ENCODE data around the gene RNF217.

The RNF217 gene

DNA sequence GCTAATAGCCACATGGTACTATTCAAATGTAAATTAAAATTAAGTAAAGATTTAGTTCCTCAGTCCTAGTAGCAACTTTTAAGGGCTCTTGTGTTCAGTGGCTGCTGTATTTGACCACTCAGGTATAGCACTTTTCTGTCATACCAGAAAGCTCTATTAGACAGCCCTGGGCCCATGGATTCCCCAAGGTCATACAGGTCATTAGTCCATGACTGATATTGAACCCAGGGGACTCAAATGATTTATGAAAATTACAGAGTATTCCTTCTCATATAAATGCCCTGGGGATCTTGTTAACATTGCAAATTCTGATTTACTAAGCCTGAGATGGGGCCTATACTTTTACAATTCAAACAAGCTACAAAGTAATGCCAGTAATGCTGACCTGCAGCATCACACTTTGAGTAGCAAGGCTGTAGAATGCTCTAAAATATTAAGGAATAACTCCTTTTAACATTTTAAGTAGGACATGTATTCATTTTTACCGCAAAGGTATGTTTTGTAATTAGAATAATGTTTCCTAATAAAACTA lies 29.6 kb downstream of the RNF217 start:
- DNase-seq = no peak

DNA sequence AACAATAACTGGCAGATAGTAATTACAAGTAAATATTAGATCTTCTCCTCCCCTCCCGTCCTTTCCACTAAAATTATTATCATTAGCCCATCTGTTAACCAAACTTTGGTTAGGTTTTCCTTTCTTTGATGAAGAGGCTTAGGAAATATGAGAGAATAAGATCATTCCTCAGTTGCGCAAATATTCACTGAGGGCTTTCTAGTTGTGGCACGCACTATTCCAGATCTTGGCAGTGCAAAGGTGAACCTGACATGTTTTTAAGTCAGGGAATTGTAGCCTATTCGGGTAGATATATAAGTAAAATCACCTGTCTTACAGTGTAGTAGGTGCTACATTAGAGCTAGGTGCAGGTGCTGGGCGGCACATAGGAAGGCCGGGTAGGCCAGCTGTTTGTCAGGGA lies 31.1 kb downstream of the RNF217 start:
- no peak for DNase-seq

DNA sequence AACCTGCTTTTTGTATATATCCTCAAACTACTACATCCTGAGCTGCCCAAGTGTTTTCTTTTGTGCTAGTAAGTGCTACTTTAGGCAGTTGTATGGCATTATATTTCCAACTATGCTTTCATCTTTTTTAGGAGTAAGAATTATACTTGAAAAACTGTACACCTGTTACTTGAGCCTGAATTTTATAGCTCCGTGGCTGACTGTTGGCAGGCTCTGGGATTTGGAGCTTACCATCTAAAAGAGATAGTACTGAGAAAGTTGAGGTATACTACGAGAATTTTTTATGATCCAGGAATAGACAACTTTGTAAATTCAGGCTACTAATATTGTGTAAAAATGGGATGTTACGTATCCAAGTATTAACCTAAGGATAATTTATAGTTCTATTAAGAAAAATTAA lies 32.4 kb downstream of the RNF217 start:
- DNase-seq = no peak

DNA sequence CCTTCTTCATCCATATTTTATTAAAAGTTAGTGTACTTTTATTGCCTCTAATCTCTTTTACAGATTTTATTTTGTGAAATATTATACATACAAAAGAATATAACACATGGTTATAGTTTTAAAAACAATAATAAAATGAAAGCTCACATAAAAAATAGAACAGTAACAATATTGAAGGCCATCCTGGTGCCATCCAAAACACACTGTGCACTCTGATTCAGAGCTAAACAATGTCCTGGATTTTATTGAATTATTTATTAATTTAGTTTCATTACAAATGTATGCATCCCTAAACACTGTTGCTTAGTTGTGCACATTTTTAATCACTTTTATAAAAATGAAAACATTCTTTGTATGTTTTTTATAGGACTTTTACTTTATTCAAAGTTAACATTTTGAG lies 32.9 kb downstream of the RNF217 start:
- no peak for DNase-seq

DNA sequence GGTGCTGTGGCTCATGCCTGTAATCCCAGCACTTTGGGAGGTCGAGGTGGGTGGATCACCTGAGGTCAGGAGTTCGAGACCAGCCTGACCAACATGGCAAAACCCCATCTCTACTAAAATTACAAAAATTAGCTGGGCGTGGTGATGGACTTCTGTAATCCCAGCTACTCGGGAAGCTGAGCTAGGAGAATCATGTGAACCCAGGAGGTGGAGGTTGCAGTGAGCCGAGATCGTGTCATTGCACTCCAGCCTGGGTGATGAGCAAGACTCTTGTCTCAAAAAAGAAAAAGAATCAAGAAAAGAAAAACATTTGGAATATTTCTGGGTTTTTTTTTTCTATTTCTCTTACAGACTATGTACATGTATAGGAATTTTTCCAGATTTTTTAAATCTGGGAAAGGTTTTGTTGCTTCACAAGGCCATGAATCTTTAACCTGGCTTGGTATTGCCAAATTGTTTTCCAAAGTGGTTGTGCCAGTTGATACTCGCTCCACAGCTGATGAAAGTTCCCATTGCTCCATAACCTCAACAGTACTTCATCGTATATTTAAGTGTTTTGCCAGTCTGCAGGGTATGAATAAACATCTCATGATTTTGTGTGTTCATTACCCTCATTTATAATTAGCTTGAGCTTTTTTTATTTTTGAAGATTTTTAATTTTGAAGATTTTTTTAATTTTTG lies 33.5 kb downstream of the RNF217 start:
- no peak for DNase-seq

DNA sequence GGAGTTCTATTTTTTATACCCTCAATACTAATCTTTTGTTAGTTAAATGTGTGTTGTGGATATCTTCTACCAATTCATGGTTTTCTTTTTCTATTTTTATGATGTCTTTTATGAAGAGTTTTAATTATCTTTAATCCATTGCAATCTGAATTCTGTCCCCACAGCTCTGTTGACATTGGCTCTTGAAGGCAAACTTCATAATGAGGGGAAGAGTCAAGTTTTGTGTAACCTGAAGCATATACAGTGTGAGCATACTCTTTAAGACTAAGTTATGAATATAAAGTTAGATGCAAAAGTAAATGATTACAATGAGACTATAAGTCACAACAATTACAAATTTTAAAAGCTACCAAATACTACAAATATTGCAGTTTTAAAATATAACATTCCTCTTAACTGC lies 34.2 kb downstream of the RNF217 start:
- DNase-seq = no peak

DNA sequence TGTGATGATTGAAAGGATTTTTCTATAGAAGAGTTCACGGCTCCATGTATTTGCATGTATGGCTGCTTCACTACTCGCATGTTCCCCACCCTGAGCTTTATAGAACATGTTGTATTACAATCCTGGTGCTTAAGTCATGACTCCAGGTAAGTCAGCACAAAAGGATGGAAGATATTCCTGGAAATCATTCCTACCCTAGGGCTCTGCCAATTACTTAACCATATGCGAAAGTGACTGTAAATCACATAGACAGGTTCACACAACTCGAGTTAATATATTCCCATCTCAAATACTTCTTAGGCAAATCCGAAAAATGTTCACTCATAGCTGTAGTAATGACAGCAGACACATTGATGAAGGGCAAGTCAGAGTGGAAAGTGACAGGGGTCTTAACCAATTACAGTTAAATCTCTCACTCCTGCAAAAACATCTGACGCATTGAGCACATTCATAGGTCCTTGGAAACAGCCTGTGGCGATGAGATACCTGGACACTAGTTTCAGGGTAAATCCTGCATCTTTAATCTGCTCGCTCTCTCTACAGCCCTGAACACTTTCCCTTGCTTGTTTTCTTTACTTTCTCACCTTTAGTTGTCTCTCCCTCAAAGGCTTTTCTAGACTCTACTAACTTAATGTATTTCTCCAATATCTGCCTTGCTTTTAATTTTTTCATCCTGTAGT lies 35.1 kb downstream of the RNF217 start:
- no peak for DNase-seq

DNA sequence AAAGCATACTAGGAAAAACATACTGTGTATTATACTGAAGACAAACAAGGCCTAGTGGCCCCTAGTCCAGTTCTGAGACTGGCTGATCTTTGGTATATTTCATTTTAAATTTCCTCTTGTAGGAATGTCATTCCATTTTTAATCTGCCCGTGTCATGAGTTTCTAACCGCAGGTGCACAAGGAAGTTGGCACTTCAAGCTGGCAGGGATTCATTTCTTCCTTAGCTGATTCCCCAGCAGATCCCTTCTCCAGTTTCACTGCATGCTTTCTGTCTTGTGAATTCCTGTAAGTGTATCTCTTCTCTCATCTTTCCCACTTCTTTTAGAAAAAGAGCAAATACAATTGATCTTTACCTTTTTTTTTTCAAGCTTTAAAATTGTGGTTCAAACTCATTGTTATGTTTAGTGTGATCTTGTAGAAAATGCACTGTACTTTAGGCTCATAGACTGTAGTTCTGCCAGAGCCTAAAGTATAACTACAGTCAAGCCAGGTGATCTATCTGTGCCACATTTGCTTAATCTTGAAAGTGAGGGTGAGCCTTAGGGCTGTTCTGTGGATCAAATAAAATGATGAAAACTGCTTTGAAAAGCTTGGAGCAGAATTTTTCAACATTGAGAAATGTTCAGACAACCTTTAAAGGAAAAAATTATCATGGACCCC lies 37.0 kb downstream of the RNF217 start:
- DNase-seq = no peak

DNA sequence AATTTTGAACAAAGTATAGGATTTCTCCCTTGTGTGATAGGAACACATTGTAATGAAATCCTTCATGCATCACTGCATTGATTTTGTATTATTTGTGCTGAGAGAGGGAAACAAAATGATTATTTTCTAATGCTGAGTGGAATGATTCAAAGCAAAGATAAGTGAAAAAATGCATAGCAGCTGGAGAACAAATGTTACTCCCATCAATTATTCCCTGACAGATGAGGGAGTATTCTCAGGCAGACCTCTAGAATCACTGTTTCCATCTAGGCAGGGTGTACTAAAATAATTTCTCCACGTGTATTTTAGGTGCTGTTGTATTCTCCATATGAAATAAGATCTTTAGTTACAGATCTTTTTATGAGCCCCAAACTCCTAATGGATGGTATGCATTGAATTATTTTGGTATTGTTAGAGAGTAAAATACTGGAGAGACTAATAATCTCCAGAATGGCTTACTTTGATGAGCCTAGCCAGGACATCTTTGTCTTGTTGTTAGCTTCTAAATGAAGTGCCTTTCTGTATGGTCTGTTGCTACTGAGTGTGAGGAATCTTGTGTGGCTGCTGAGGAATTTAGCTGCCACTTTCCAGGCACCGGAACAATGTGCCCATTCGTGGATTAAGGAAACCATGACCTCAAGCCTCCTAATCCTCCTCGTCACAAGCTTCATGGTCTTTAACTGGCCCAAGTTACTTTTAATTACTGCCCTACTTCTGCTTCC lies 39.6 kb downstream of the RNF217 start:
- DNase-seq = no peak

DNA sequence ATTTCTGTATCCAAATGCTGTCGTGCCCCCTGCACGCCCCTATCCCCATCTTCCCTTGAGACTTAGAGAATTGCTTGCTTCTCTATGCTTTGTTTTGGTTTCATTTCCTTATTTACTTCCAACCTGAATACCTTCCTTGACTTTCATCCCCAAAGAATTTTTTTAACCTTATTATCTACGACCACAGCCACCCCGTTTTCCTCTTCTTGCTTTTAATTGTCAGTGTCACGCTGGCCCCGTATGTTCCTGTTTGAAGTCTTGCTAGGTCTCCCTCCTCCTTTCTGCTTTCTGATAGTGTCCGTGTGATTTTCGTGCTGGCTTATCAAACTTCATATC lies 40.1 kb downstream of the RNF217 start:
- DNase-seq = no peak

DNA sequence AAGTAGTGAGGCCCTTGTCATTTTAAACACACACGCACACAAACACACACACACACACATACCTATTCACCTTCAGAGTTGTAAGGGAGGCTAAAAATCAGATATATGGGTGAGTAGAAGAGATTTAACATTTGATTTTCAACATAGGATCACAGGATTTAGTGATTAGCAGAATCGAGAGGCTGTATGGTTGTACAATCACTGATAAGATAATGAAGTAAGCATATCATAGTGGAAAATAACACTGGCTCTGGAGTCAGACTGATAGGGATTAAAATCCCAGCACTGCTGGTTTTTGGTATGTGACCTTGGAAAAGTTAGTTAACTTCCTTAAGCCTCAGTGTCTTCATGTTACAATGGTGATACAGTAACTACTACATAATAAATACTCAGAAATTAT lies 40.8 kb downstream of the RNF217 start:
- DNase-seq = no peak

DNA sequence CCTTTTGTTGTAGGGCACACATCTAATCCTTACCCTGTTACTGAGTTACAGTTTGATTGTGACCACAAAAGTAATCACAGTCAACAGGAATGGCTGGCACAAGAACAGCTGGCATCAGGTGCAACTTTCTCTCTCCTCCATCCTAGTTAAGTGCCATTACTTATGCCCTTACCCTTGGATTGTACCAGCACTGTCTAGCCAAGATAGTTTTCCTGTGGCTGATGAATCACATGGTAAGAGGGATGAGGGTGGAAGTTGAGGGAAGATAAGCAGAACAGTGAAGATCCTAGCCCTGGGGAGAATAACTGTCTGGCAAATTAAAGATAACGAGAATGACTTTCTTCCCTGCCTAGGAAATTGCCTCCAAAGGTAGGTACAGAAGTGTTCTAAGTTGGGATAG lies 42.0 kb downstream of the RNF217 start:
- no peak for DNase-seq

DNA sequence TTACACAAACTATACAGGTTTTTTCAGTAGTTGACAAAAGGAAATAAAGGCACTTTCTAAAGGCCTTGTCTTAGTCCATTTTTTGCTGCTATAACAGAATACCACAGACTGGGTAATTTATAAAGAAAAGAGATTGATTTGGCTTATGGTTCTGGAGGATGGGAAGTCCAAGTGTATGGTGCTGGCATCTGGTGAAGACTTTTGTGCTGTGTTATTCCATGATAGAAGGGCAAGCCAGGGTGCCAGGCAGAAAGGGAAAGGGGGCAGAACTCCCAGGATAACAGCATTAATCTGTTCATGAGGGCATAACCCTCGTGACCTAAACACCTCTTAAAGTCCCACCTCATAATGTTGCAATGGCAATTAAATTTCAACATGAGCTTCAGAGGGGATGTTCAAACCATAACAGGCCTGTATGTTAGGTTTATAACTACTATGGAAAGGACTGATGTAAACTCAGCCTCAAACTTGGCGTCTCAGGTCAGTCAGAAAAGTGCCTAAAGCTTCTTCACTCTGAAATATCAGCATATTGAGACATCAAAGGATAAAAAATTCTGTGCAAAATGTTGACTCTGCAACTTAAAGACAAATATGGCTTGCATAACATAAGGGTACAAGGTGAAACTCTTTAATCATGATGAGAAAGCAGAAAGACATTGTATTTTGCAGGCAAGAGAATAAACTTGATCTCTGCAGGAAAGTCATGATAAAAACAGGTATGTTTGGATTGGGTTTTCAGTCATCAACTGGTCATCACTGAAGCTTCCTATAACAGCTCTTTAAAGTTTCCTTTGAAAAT lies 42.8 kb downstream of the RNF217 start:
- DNase-seq = no peak

DNA sequence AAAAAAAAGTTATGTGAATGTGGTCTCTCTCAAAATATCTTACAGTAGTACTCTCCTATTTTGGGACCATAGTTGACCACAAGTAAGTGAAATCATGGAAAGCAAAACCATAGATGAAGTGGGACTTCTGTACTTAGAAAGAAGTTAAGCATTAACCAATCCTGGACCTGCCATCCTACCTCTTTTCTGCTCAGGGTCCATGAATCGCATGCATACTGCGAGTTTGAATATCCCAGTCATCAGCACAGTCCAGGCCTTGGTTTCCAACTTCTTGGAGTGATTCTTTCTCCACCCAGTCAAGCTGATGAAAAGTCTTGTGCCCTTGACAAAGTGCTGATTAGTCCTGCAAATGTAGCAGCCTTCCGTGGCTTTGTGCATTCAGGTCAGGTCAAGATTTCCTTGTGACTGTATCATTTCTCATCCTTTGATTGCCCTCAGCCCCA lies 46.0 kb downstream of the RNF217 start:
- peak; percentile 44 for DNase-seq

DNA sequence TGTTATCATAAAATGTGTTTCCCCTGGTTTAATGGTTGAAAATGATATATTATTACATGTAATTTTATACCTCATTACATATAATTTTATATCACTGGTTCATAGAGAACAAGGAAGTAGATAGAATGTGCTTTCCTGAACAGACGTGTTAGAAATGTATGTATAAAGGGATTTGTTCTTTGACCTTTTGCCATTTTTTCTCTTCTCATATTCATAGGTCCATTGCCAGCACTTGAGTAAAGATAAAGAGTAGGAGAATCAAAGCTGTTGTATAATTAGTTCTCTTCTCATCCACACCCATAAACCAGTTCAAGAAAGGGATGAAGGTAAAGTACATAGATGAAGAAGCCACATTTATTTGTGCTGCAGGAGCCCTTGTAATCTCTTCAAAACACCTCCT lies 46.7 kb downstream of the RNF217 start:
- DNase-seq = no peak

DNA sequence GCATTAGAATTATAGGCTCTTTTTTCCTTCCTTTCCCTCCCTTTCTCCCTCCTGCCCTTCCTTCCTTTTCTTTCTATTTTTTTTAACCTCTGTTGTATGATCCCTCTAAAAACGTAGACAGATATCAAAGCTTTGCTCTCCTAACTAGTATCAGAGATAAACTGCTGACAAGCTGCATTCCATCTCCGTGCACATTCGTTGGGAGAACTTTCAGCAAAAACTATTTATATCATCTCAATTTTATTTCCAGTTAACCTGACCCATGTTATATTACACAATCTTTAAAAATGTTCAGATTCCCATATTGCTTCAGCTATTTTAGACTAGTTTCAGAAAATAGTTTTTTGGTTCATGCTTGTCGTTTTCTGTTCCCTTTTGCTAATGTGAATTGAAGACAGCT lies 47.3 kb downstream of the RNF217 start:
- DNase-seq = peak; percentile 16

DNA sequence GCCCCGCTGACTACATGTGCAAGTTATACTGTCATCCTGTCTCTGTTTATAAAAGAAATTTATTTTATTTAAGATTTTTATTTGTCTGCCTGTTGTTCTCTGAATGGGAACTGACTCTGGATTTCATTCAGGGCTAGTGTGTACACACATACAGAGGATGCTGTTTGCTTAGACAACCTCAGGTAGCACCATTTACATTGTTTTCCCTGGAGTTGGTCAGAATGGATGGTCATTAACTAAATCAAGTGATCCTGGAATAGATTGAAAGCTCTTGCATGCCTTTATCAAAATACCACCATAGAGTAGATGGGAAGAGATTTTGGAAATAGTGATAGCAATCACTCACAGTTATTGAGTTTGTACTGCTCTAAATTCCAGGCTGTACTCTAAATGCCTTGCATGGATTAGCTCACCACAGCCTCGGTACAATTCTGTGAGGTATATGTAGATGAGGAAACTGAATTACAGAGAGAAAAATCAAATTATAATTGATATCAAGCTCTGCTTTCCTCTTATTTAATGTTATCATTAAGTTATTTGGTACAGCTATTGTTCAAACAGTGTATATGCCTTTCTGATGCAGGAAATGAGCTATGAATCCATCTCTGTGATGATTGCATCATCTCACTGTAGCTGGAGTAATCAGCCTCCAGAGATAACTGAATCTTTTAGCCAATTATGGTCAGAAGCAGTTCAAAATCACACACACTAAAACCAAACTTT lies 51.9 kb downstream of the RNF217 start:
- DNase-seq = no peak

DNA sequence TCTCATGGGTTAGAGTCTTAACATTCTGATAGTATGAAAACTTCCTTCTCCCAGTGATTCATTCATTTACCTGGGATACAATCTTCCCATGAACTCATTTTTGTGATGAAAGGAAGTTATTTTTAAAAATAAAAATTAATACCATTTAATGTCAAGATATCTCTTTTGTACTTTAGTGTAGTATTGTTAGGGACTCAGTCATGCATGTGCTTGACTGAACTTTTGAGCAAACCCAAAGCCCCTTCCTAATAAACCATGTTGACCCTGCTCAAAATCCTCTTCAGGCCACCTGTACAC lies 52.4 kb downstream of the RNF217 start:
- no peak for DNase-seq

DNA sequence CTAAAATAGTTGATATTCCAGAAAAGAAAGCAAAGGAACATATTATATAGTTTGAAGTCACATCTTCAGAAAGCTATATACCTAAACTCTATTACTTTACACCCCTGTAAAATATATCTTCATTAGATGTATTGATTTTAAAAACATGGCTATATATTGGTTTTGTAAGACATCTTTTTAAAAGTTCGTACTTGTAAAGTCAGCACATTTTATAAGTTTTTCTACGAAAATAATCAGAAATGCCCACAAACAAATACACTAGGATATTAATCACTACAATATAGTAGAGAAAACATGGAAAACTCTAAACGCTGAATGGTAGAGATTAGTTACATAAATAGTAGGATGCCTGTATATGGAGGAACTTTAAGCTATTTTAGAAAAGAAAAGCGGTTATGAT lies 52.9 kb downstream of the RNF217 start:
- no peak for DNase-seq

DNA sequence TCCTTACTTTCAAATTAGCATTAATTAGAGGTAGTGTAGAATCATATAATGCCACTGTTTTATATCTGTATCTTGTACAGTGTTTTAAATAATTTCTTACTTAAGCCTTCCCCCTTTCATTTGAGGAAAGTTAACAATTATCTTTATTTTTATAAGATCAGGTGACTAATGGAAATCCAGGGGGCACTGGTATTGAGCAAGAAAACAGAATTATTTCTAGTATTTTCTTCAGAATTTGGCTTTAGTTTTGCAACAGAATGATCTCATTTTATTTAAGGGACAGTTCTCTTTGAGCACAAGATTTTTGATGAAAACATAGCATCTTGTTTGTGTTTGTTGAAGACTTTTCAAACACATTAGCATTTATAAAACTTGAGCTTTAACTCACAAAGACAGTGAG lies 55.9 kb downstream of the RNF217 start:
- no peak for DNase-seq

DNA sequence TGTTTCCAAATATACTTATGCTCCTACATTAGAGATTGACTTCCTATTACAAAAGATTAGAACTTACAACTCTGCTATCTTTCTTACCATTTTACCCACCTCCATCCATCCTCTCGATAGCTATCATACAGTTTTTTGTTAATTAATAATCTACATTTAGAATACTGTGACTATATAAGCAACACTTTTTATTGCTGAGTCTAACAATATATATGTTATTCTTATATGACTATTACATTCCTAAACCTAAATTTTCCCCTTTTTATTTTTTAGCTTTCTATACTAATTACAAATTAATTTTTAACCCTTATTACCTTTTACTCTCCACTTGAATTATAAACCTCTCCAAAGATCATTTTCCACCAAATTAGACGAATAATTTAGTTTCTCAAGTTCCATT lies 57.0 kb downstream of the RNF217 start:
- no peak for DNase-seq

DNA sequence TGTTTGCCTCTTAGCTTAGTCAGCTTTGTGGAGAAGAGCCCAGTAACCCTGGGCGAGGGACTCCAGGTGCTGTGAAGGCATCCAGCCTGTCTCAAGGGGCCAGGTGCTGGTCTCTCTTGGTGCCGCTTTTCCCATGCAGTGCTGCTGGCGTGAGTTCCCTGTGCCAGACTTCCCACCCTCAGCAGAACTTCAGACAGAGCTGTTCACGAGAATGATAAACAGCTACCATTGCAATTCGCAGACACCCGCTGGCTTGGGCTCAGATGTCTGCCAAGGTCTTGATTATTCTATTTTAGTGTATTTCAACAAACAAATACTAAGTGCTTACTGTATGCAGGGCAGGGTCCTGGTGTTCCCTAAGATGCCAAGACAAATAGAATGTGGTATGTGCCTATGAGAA lies 57.7 kb downstream of the RNF217 start:
- DNase-seq = no peak
